HL-60 (cell line): ENCODE data around the gene CBX5.
A peak's percentile ranks its signal among the peaks of the same experiment; 100 is the strongest.

Experiments used
- DNase-seq, 2 experiments: peaks; one replicate each; pipeline ENCODE4 v3.0.0-alpha.2; 2010 to 2020; ENCODE audit warnings: low read depth in 1 of 2, low spot score in 1 of 2
- H3K27ac ChIP-seq: fragments of 250-450 bp; sonication (Bioruptor Pico); replicated peaks from 2 replicates; pipeline ENCODE4 v1.5.1; 2020; ENCODE audit warnings: mild to moderate bottlenecking, moderate library complexity
- H3K27me3 ChIP-seq: fragments of 250-450 bp; sonication (Bioruptor Pico); 2 replicates; pipeline ENCODE4 v1.5.1; 2021; ENCODE audit warnings: mild to moderate bottlenecking, moderate library complexity; ENCODE audit not compliant: insufficient read depth, poor library complexity, severe bottlenecking
- H3K4me3 ChIP-seq: replicated peaks from 2 replicates; pipeline ENCODE4 v1.5.1; 2011; ENCODE audit warnings: mild to moderate bottlenecking, control low read depth, low read length; ENCODE audit not compliant: insufficient read depth
- GABPA ChIP-seq: IDR thresholded peaks from 2 replicates; pipeline ENCODE4 v1.6.1; 2012; ENCODE audit warnings: low read depth
- POLR2AphosphoS5 ChIP-seq: IDR thresholded peaks from 2 replicates; pipeline ENCODE4 v1.6.1; 2012; ENCODE audit warnings: low read depth
- SPI1 ChIP-seq: IDR thresholded peaks from 2 replicates; pipeline ENCODE4 v1.6.1; 2012; ENCODE audit warnings: low read depth, mild to moderate bottlenecking, borderline replicate concordance
- TF ChIP-seq, protein P1 (sequence below): IDR thresholded peaks from one replicate; pipeline ENCODE4 v1.5.1; 2011; ENCODE audit warnings: low read length, control low read depth, inconsistent platforms; ENCODE audit not compliant: insufficient read depth
- TF ChIP-seq, protein P2 (sequence below): IDR thresholded peaks from 2 replicates; pipeline ENCODE4 v1.6.1; 2012; ENCODE audit warnings: low read depth; ENCODE audit not compliant: insufficient replicate concordance

CBX5 gene

DNA sequence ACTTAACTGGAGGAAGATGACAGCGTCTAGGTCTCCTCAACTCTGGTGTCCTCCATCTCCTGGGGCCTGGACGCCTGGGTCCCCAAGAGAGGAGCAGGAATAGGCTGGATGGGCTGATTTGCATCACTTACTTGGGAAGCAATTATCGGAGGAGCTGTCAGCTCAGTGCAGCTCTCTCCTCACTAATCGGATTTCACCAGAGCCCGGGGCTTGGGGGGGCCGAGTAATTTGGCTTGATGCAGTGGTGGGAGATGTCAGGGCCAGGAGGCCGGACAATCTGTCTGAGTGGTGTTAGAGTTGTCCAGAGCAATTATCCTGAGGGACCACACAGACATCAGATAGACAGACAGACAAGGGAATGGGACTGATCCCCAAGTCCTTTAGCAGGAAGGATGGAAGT, 86.5 kb downstream of the CBX5 start:
- no peak for TF ChIP-seq GABPA
- TF ChIP-seq, protein P1, sequence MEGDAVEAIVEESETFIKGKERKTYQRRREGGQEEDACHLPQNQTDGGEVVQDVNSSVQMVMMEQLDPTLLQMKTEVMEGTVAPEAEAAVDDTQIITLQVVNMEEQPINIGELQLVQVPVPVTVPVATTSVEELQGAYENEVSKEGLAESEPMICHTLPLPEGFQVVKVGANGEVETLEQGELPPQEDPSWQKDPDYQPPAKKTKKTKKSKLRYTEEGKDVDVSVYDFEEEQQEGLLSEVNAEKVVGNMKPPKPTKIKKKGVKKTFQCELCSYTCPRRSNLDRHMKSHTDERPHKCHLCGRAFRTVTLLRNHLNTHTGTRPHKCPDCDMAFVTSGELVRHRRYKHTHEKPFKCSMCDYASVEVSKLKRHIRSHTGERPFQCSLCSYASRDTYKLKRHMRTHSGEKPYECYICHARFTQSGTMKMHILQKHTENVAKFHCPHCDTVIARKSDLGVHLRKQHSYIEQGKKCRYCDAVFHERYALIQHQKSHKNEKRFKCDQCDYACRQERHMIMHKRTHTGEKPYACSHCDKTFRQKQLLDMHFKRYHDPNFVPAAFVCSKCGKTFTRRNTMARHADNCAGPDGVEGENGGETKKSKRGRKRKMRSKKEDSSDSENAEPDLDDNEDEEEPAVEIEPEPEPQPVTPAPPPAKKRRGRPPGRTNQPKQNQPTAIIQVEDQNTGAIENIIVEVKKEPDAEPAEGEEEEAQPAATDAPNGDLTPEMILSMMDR = no peak
- TF ChIP-seq SPI1 = no peak
- TF ChIP-seq, protein P2, sequence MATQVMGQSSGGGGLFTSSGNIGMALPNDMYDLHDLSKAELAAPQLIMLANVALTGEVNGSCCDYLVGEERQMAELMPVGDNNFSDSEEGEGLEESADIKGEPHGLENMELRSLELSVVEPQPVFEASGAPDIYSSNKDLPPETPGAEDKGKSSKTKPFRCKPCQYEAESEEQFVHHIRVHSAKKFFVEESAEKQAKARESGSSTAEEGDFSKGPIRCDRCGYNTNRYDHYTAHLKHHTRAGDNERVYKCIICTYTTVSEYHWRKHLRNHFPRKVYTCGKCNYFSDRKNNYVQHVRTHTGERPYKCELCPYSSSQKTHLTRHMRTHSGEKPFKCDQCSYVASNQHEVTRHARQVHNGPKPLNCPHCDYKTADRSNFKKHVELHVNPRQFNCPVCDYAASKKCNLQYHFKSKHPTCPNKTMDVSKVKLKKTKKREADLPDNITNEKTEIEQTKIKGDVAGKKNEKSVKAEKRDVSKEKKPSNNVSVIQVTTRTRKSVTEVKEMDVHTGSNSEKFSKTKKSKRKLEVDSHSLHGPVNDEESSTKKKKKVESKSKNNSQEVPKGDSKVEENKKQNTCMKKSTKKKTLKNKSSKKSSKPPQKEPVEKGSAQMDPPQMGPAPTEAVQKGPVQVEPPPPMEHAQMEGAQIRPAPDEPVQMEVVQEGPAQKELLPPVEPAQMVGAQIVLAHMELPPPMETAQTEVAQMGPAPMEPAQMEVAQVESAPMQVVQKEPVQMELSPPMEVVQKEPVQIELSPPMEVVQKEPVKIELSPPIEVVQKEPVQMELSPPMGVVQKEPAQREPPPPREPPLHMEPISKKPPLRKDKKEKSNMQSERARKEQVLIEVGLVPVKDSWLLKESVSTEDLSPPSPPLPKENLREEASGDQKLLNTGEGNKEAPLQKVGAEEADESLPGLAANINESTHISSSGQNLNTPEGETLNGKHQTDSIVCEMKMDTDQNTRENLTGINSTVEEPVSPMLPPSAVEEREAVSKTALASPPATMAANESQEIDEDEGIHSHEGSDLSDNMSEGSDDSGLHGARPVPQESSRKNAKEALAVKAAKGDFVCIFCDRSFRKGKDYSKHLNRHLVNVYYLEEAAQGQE = no peak
- no peak for TF ChIP-seq POLR2AphosphoS5
- Histone ChIP-seq H3K27ac (no peak overlapping the region), H3K27me3 (no peaks in the 10 kb centered on the region), H3K4me3 (no peak overlapping the region)
- DNase-seq = no peak

DNA sequence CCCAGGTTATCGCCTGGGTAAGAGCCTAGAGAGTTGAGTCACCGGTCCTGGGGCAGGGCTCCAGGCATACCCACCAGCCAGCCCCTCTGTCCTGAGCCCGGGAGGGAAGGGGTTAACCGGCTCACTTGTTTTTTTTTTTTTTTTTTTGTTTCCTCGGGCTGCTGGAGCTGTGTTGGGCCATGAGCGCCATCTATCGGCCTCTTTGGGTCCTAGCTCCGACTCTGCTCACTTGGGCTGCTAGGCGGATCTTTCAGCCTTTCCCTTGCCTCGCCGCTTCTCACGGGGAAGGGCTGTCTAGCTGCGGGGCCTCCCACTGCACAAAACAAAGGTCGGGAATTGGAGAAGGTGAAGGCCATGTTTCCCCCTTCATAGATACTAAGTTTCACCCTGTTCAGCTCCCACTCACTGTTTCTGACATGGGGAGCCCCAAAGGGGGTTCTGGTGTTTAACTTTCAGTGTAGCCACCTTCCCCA, 88.3 kb downstream of the CBX5 start:
- Histone ChIP-seq H3K27me3 (no peaks in the 10 kb centered on the region), H3K4me3 (no peak overlapping the region), H3K27ac (no peak overlapping the region)
- DNase-seq = peak; percentile 73 to 78
- TF ChIP-seq, protein P1 = peak; percentile 74
- TF ChIP-seq POLR2AphosphoS5 = no peak
- no peak for TF ChIP-seq GABPA
- TF ChIP-seq, protein P2 = no peak
- TF ChIP-seq SPI1 = no peak

DNA sequence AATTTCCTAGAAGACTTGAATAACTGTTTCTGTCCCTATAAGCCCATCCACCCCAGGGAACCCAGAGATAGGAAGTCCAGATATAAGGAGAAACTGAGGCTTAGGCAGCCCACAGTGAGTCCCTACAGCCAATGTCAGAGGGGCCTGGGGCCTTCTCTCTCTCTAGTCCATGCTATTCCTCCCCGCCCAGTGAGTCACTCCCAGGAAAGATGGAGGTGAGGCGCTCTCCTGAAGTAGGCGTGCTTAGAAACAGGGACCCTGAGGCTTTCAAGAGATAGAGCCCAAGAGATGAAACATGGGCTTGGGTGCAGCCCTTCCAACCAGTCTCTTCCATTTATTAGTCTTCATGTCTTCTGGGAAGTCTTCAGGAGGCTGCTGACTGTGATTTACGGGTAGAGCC, 88.8 kb downstream of the CBX5 start:
- Histone ChIP-seq H3K4me3 (no peak overlapping the region), H3K27ac (no peak overlapping the region), H3K27me3 (no peaks in the 10 kb centered on the region)
- no peak for DNase-seq
- TF ChIP-seq GABPA (no peak), POLR2AphosphoS5 (no peak), SPI1 (no peak)
- TF ChIP-seq, protein P1 = no peak
- TF ChIP-seq, protein P2 = no peak
